GM12878 (cell line): ENCODE measurements around the gene PLCG2.

Source experiments
- BRCA1 ChIP-seq: IDR thresholded peaks from 2 replicates; pipeline ENCODE4 v1.6.1; 2011; ENCODE audit warnings: low read depth, low read length, improper control_type of control experiment
- CBX3 ChIP-seq: fragments of 200-600 bp; sonication (generic); IDR thresholded peaks from 2 replicates; pipeline ENCODE4 v1.6.1; 2016; ENCODE audit warnings: low read depth, borderline replicate concordance
- CBX5 ChIP-seq: sonication (generic); IDR thresholded peaks from 2 replicates; pipeline ENCODE4 v1.6.1; 2016; ENCODE audit warnings: low read depth, moderate library complexity, mild to moderate bottlenecking, inconsistent platforms
- RAD21 ChIP-seq: IDR thresholded peaks from 2 replicates; pipeline ENCODE4 v1.6.1; 2011; ENCODE audit warnings: mild to moderate bottlenecking, low read depth, low read length, moderate library complexity; ENCODE audit not compliant: insufficient read depth
- SMC3 ChIP-seq: IDR thresholded peaks from 2 replicates; pipeline ENCODE4 v1.6.1; 2011; ENCODE audit warnings: low read length, improper control_type of control experiment, borderline replicate concordance
- TF ChIP-seq, protein P1 (sequence below), 3 experiments: IDR thresholded peaks in 2 of 3; conservative IDR thresholded peaks in 1 of 3; 2 replicates each; pipeline ENCODE4 v1.5.1; 2011; ENCODE audit warnings: low read depth in 3 of 3, low read length in 3 of 3, mild to moderate bottlenecking in 3 of 3, control low read depth in 2 of 3, moderate library complexity in 2 of 3, inconsistent platforms in 1 of 3, mixed read lengths in 1 of 3; ENCODE audit not compliant: control insufficient read depth in 2 of 3, insufficient read depth in 1 of 3; ENCODE audit errors: extremely low read depth in 1 of 3
- TF ChIP-seq, protein P2 (sequence below): fragments of 450-650 bp; formaldehyde crosslinking; IDR thresholded peaks from 2 replicates; pipeline ENCODE4 v1.4.0; 2022; ENCODE audit warnings: mild to moderate bottlenecking, moderate library complexity

DNA sequence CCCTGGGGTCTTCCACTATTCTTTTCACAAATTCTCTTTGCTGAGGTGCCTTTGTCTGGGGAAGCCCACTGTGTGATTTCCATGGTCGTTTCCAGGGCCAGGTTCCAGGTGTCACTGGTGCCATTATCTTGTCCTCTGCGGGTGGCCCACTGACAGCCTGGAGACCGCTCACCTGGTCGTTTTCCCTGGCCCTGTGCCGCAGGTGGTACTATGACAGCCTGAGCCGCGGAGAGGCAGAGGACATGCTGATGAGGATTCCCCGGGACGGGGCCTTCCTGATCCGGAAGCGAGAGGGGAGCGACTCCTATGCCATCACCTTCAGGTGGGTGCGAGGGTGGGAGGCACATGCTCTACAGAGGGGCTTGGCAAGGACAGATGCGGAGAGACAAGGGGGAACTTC is 133.3 kb downstream of the PLCG2 start:
- TF ChIP-seq CBX3, result no peak
- TF ChIP-seq RAD21, result no peak
- TF ChIP-seq, protein P1, sequence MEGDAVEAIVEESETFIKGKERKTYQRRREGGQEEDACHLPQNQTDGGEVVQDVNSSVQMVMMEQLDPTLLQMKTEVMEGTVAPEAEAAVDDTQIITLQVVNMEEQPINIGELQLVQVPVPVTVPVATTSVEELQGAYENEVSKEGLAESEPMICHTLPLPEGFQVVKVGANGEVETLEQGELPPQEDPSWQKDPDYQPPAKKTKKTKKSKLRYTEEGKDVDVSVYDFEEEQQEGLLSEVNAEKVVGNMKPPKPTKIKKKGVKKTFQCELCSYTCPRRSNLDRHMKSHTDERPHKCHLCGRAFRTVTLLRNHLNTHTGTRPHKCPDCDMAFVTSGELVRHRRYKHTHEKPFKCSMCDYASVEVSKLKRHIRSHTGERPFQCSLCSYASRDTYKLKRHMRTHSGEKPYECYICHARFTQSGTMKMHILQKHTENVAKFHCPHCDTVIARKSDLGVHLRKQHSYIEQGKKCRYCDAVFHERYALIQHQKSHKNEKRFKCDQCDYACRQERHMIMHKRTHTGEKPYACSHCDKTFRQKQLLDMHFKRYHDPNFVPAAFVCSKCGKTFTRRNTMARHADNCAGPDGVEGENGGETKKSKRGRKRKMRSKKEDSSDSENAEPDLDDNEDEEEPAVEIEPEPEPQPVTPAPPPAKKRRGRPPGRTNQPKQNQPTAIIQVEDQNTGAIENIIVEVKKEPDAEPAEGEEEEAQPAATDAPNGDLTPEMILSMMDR (IDR thresholded peaks at IDR 0.05 in 2 of 3, conservative IDR thresholded peaks at IDR 0.05 in 1 of 3; ENCODE audit: control insufficient read depth in 2 of 3, extremely low read depth in 1 of 3, insufficient read depth in 1 of 3, low read depth in 3 of 3, low read length in 3 of 3), result no peak
- no peak for TF ChIP-seq SMC3
- no peak for TF ChIP-seq CBX5
- no peak for TF ChIP-seq BRCA1
- TF ChIP-seq, protein P2, sequence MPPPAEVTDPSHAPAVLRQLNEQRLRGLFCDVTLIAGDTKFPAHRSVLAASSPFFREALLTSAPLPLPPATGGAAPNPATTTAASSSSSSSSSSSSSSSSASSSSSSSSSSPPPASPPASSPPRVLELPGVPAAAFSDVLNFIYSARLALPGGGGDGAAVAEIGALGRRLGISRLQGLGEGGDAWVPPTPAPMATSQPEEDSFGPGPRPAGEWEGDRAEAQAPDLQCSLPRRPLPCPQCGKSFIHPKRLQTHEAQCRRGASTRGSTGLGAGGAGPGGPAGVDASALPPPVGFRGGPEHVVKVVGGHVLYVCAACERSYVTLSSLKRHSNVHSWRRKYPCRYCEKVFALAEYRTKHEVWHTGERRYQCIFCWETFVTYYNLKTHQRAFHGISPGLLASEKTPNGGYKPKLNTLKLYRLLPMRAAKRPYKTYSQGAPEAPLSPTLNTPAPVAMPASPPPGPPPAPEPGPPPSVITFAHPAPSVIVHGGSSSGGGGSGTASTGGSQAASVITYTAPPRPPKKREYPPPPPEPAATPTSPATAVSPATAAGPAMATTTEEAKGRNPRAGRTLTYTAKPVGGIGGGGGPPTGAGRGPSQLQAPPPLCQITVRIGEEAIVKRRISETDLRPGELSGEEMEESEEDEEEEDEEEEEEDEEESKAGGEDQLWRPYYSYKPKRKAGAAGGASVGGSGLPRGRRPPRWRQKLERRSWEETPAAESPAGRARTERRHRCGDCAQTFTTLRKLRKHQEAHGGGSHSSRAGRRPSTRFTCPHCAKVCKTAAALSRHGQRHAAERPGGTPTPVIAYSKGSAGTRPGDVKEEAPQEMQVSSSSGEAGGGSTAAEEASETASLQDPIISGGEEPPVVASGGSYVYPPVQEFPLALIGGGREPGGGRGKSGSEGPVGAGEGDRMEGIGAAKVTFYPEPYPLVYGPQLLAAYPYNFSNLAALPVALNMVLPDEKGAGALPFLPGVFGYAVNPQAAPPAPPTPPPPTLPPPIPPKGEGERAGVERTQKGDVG (CRISPR knock-in tag), result no peak
